ENCODE results near the gene SORCS2.

SORCS2 gene

GRCh38 chr4:7252510-7253340 lies 60.4 kb downstream of the SORCS2 start:
- TF ChIP-seq CTCF (IDR thresholded peaks at IDR 0.05; ENCODE audit: control insufficient read depth, insufficient read depth, low read depth, low read length, missing control alignments): no peak

GRCh38 chr4:7253341-7253700 lies 61.0 kb downstream of the SORCS2 start:
- H3K4me3 ChIP-seq (ENCODE audit: control insufficient read depth, low read depth, low read length): no peak overlapping the region
- no peak for DNase-seq (ENCODE audit: low read depth)
- TF ChIP-seq CTCF (IDR thresholded peaks at IDR 0.05; ENCODE audit: control insufficient read depth, insufficient read depth, low read depth, low read length, missing control alignments): no peak

More at GRCh38 chr4:7252510-7253340, 60.4 kb downstream of the SORCS2 start:
- no peak overlapping the region for H3K4me3 ChIP-seq (ENCODE audit: control insufficient read depth, low read depth, low read length)
- no peak for DNase-seq (ENCODE audit: low read depth)

GRCh38 chr4:7253837-7254236 lies 61.5 kb downstream of the SORCS2 start:
- no peak overlapping the region for H3K4me3 ChIP-seq (ENCODE audit: control insufficient read depth, low read depth, low read length)
- no peak for DNase-seq (ENCODE audit: low read depth)
- no peak for TF ChIP-seq CTCF (IDR thresholded peaks at IDR 0.05; ENCODE audit: control insufficient read depth, insufficient read depth, low read depth, low read length, missing control alignments)

- no peak overlapping the region for H3K4me3 ChIP-seq (ENCODE audit: control insufficient read depth, low read depth, low read length)
- DNase-seq (ENCODE audit: low read depth): no peak
- TF ChIP-seq CTCF (IDR thresholded peaks at IDR 0.05; ENCODE audit: control insufficient read depth, insufficient read depth, low read depth, low read length, missing control alignments): no peak
Observed at GRCh38 chr4:7254736-7255487, 62.6 kb downstream of the SORCS2 start.

GRCh38 chr4:7255488-7255881 lies 63.1 kb downstream of the SORCS2 start:
- H3K4me3 ChIP-seq (ENCODE audit: control insufficient read depth, low read depth, low read length): no peak overlapping the region
- TF ChIP-seq CTCF (IDR thresholded peaks at IDR 0.05; ENCODE audit: control insufficient read depth, insufficient read depth, low read depth, low read length, missing control alignments): no peak
- DNase-seq (ENCODE audit: low read depth): no peak

GRCh38 chr4:7255996-7256395 lies 63.7 kb downstream of the SORCS2 start:
- no peak for TF ChIP-seq CTCF (IDR thresholded peaks at IDR 0.05; ENCODE audit: control insufficient read depth, insufficient read depth, low read depth, low read length, missing control alignments)
- H3K4me3 ChIP-seq (ENCODE audit: control insufficient read depth, low read depth, low read length): no peak overlapping the region
- DNase-seq (ENCODE audit: low read depth): no peak
